Fibroblast of lung (primary cell): ENCODE measurements around the gene PLEKHA6. TPM values are rescaled to one million over a fixed set of nuclear protein-coding genes. Genes with fewer than 3 reads are reported as not detected.

ENCODE experiments used
- DNase-seq, 2 donors: peaks; one replicate each; pipeline versions ENCODE4 v3.0.0 to v3.0.0-alpha.2; 2010; ENCODE audit warnings: low read depth in 2 of 2
- H2AFZ ChIP-seq: 2 replicates; pipeline ENCODE4 v1.5.1; 2012; ENCODE audit warnings: low read length, control low read depth, inconsistent platforms
- H3K27ac ChIP-seq: 2 replicates; pipeline ENCODE4 v1.5.1; 2011; ENCODE audit warnings: low read length, control low read depth; ENCODE audit not compliant: insufficient read depth
- H3K27me3 ChIP-seq: 2 replicates; pipeline ENCODE4 v1.5.1; 2011; ENCODE audit warnings: mild to moderate bottlenecking, low read length; ENCODE audit not compliant: control insufficient read depth, insufficient read depth
- H3K36me3 ChIP-seq: 2 replicates; pipeline ENCODE4 v1.5.1; 2011; ENCODE audit warnings: low read length; ENCODE audit not compliant: control insufficient read depth, insufficient read depth
- H3K4me1 ChIP-seq: 2 replicates; pipeline ENCODE4 v1.5.1; 2011; ENCODE audit warnings: low read length; ENCODE audit not compliant: control insufficient read depth, insufficient read depth; ENCODE audit errors: extremely low read depth
- H3K4me2 ChIP-seq: 2 replicates; pipeline ENCODE4 v1.5.1; 2011; ENCODE audit warnings: low read length, control low read depth; ENCODE audit not compliant: insufficient read depth; ENCODE audit errors: extremely low read depth
- H3K4me3 ChIP-seq, 4 experiments: fragments of 200-600 bp in 1 of 4; sonication (generic) in 1 of 4; replicated peaks in 1 of 4; 2 replicates each; pipeline ENCODE4 v1.5.1; 2011 to 2016; ENCODE audit warnings: low read length in 4 of 4, low read depth in 3 of 4, mild to moderate bottlenecking in 3 of 4, control low read depth in 2 of 4, inconsistent platforms in 1 of 4, mixed read lengths in 1 of 4; ENCODE audit not compliant: insufficient read depth in 1 of 4; ENCODE audit errors: control extremely low read depth in 1 of 4
- H3K79me2 ChIP-seq: 2 replicates; pipeline ENCODE4 v1.5.1; 2012; ENCODE audit warnings: mild to moderate bottlenecking, low read length, inconsistent platforms; ENCODE audit not compliant: control insufficient read depth, insufficient read depth
- H3K9ac ChIP-seq: 2 replicates; pipeline ENCODE4 v1.5.1; 2011; ENCODE audit warnings: mild to moderate bottlenecking, low read length, control low read depth; ENCODE audit not compliant: insufficient read depth
- H3K9me3 ChIP-seq: 2 replicates; pipeline ENCODE4 v1.5.1; 2012; ENCODE audit warnings: low read depth, low read length; ENCODE audit not compliant: control insufficient read depth, insufficient read depth
- H4K20me1 ChIP-seq: 2 replicates; pipeline ENCODE4 v1.5.1; 2011; ENCODE audit warnings: low read length; ENCODE audit not compliant: control insufficient read depth, insufficient read depth; ENCODE audit errors: extremely low read depth
- EZH2 ChIP-seq: IDR thresholded peaks from 2 replicates; pipeline ENCODE4 v1.5.1; 2012; ENCODE audit warnings: low read length, control low read depth, mild to moderate bottlenecking; ENCODE audit errors: missing control alignments
- polyA minus RNA-seq: library from RNA; depleted of rRNA, polyadenylated mRNA; stranded (reverse); fragments of >200 nt; gene quantifications from 2 replicates; pipeline ENCODE4 v1.2.3, GENCODE V29; 2011; ENCODE audit warnings: low replicate concordance
- polyA plus RNA-seq, 2 donors: library from polyadenylated mRNA; depleted of rRNA in 1 of 2; stranded (reverse) in 1 of 2; unstranded in 1 of 2; fragments of >200 nt; gene quantifications; 2 replicates each; pipeline ENCODE4 v1.2.1, GENCODE V29; 2011 to 2012; ENCODE audit warnings: missing spikeins in 1 of 2
- total RNA-seq: library from RNA; depleted of rRNA; stranded (reverse); fragments of >200 nt; gene quantifications from 2 replicates; pipeline ENCODE4 v1.2.1, GENCODE V29; 2014
- TF ChIP-seq, protein P1 (sequence below), 2 donors: IDR thresholded peaks in 1 of 2; conservative IDR thresholded peaks in 1 of 2; 1 replicate in 1 of 2; 2 replicates in 1 of 2; pipeline ENCODE4 v1.5.1; 2011 to 2012; ENCODE audit warnings: low read length in 2 of 2, control low read depth in 1 of 2, inconsistent platforms in 1 of 2, low read depth in 1 of 2, mild to moderate bottlenecking in 1 of 2

PLEKHA6 gene, protein sequence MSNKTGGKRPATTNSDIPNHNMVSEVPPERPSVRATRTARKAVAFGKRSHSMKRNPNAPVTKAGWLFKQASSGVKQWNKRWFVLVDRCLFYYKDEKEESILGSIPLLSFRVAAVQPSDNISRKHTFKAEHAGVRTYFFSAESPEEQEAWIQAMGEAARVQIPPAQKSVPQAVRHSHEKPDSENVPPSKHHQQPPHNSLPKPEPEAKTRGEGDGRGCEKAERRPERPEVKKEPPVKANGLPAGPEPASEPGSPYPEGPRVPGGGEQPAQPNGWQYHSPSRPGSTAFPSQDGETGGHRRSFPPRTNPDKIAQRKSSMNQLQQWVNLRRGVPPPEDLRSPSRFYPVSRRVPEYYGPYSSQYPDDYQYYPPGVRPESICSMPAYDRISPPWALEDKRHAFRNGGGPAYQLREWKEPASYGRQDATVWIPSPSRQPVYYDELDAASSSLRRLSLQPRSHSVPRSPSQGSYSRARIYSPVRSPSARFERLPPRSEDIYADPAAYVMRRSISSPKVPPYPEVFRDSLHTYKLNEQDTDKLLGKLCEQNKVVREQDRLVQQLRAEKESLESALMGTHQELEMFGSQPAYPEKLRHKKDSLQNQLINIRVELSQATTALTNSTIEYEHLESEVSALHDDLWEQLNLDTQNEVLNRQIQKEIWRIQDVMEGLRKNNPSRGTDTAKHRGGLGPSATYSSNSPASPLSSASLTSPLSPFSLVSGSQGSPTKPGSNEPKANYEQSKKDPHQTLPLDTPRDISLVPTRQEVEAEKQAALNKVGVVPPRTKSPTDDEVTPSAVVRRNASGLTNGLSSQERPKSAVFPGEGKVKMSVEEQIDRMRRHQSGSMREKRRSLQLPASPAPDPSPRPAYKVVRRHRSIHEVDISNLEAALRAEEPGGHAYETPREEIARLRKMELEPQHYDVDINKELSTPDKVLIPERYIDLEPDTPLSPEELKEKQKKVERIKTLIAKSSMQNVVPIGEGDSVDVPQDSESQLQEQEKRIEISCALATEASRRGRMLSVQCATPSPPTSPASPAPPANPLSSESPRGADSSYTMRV
- total RNA-seq = 1.5 and 3.8 TPM in 2 replicates
- 1.6 and 4.3 TPM in 2 replicates for polyA plus RNA-seq
- 2.8 and 6.7 TPM in 2 replicates for polyA plus RNA-seq (2012)
- 4.9 and 14.1 TPM in 2 replicates for polyA minus RNA-seq

DNA sequence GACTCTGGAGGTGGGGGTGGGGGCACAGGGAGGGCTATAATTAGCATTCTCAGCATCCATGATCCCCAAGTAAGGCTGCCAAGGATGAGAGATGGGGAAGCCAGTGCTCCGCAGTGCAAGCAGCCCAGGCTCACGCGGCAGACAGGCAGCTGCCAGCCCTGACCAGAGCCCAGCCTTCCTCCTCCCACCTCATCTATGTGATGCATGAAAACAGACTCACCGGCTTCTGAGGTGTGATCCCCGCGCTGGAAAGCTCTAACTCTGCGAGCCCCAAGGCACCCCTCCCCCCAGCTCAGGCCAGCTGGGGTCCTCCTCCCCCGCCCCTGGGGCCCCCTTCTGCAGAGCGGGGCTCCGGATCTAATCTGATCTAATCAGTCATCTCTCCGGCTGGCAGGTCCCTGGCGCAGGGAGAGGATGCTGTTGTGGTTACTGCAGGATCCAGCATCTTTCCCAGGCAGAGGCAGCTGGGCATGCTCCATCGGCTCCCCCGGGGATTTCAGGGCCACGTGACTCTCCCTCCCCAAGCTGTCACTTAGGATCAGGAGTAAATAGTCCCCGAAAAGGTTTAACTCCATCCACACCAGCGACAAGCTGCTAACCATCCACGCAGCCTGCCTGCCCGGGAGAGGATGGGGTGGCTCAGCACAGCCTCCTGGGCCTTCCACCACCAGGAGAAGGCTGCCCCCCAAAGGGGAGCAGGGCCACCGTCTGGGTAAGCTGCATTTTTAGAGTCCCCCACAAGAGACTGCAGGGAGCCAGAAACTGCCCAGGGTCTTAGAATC lies at the start of gene PLEKHA6:
Gene PLEKHA6, minus strand, starts transcription at position 456 of the 782 bp plus-strand sequence. CDS start 86,202 bp downstream, outside the sequence.
- Histone ChIP-seq H2AFZ (peak within 1 kb of the TSS; percentile 10), H3K27me3 (peaks cover 2% of the 10 kb centered on the region), H3K9me3 (no peaks in the 10 kb centered on the region), H3K4me3 (peak within 1 kb of the TSS in 3 of 4 experiments; percentile 3 to 30 (median 16)), H3K4me1 (peaks cover 10% of the 10 kb centered on the region), H3K79me2 (no peaks in the 10 kb centered on the region), H3K4me2 (peak within 1 kb of the TSS; percentile 42), H3K9ac (peak within 1 kb of the TSS; percentile 41), H3K36me3 (no peaks in the 10 kb centered on the region), H4K20me1 (no peaks in the 10 kb centered on the region), H3K27ac (no peak within 1 kb of the TSS)
- no peak for TF ChIP-seq EZH2
- TF ChIP-seq, protein P1, sequence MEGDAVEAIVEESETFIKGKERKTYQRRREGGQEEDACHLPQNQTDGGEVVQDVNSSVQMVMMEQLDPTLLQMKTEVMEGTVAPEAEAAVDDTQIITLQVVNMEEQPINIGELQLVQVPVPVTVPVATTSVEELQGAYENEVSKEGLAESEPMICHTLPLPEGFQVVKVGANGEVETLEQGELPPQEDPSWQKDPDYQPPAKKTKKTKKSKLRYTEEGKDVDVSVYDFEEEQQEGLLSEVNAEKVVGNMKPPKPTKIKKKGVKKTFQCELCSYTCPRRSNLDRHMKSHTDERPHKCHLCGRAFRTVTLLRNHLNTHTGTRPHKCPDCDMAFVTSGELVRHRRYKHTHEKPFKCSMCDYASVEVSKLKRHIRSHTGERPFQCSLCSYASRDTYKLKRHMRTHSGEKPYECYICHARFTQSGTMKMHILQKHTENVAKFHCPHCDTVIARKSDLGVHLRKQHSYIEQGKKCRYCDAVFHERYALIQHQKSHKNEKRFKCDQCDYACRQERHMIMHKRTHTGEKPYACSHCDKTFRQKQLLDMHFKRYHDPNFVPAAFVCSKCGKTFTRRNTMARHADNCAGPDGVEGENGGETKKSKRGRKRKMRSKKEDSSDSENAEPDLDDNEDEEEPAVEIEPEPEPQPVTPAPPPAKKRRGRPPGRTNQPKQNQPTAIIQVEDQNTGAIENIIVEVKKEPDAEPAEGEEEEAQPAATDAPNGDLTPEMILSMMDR (conservative IDR thresholded peaks at IDR 0.05 in 1 of 2, IDR thresholded peaks at IDR 0.05 in 1 of 2; ENCODE audit: low read depth in 1 of 2, low read length in 2 of 2) = peak; percentile 61 to 63
- peak; percentile 33 to 70 for DNase-seq

DNA sequence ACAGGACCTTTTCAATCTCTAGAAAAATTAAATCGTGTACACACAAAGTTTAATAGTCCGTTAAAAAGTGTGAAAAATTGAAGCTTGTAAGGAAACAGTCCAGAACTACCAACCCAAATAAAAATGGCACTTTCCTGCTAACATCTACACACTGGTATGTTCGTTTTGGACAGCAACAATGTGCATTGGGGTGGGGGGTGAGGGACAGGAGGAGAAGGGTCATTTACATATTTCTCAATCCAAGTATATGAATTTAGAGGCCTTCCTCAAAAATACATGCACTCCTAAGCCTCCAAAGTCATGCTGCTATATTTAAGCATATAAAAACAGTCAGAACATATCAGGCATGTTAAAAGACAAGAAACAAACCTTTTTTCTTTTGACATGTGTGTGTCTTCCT lies 49.4 kb upstream of the PLEKHA6 start:
- no peaks in the 10 kb centered on the region for H3K9me3 ChIP-seq
- H3K36me3 ChIP-seq = no peaks in the 10 kb centered on the region
- H3K4me2 ChIP-seq = peak overlapping the region; percentile 98
- peak in 1 of 2 donors; percentile 19 for DNase-seq
- peaks cover 16% of the 10 kb centered on the region for H4K20me1 ChIP-seq
- peaks cover 71% of the 10 kb centered on the region for H3K79me2 ChIP-seq
- H3K27me3 ChIP-seq = no peaks in the 10 kb centered on the region
- peak overlapping the region; percentile 86 to 99 (median 97) for H3K4me3 ChIP-seq
- TF ChIP-seq, protein P1 (conservative IDR thresholded peaks at IDR 0.05 in 1 of 2, IDR thresholded peaks at IDR 0.05 in 1 of 2; ENCODE audit: low read depth in 1 of 2, low read length in 2 of 2) = no peak
- no peak for TF ChIP-seq EZH2
- H2AFZ ChIP-seq = no peak overlapping the region
- H3K27ac ChIP-seq = peak overlapping the region; percentile 100
- H3K4me1 ChIP-seq = peaks cover 2% of the 10 kb centered on the region
- peak overlapping the region; percentile 100 for H3K9ac ChIP-seq
